Colon (tissue), 2 donors: ENCODE results near the gene TEX10.
"Not testable (repeated sequence)": the region's sequence is repeated elsewhere in the genome, so short reads cannot be mapped to it uniquely, and the experiment has no call there.

Experiments
- FAIRE-seq: peaks from 2 replicates; lab custom pipeline; 2012; peaks lifted over from hg19 to GRCh38; lab: Jason Lieb, UNC
- donor health status: control.
- donor health status: control.

Gene TEX10

GRCh38 chr9:100352727-100353505 lies at the start of gene TEX10:
TSS of gene TEX10 (minus strand) at chr9:100352942. CDS start at chr9:100349363, 3,579 bp downstream.
- FAIRE-seq, result no peak

- no peak for FAIRE-seq
These were observed 48.3 kb upstream of the TEX10 start for GRCh38 chr9:100401042-100401441.

GRCh38 chr9:100397529-100398266 lies 45.0 kb upstream of the TEX10 start:
- FAIRE-seq, result no peak

- no peak for FAIRE-seq
These were observed 44.0 kb upstream of the TEX10 start for GRCh38 chr9:100396769-100397168.

- no peak for FAIRE-seq
These were observed 42.1 kb upstream of the TEX10 start for GRCh38 chr9:100394816-100395215.

GRCh38 chr9:100394032-100394695 lies 41.4 kb upstream of the TEX10 start:
- FAIRE-seq, result no peak

- FAIRE-seq, result not testable (repeated sequence)
These were observed 40.2 kb upstream of the TEX10 start for GRCh38 chr9:100392989-100393388.

- no peak for FAIRE-seq
These were observed 27.1 kb upstream of the TEX10 start for GRCh38 chr9:100379862-100380261.

GRCh38 chr9:100377015-100377414 lies 24.3 kb upstream of the TEX10 start:
- no peak for FAIRE-seq

GRCh38 chr9:100375658-100376057 lies 22.9 kb upstream of the TEX10 start:
- FAIRE-seq, result no peak

- no peak for FAIRE-seq
These were observed 19.9 kb upstream of the TEX10 start for GRCh38 chr9:100372648-100373047.

- no peak for FAIRE-seq
These were observed 17.5 kb upstream of the TEX10 start for GRCh38 chr9:100370064-100370723.

- FAIRE-seq, result no peak
These were observed 15.9 kb upstream of the TEX10 start for GRCh38 chr9:100368672-100369071.

- FAIRE-seq, result no peak
These were observed 13.4 kb upstream of the TEX10 start for GRCh38 chr9:100366121-100366520.

GRCh38 chr9:100364013-100364412 lies 11.3 kb upstream of the TEX10 start:
- FAIRE-seq, result no peak

- no peak for FAIRE-seq
These were observed 6.3 kb upstream of the TEX10 start for GRCh38 chr9:100359057-100359456.

GRCh38 chr9:100357501-100357900 lies 4.8 kb upstream of the TEX10 start:
- FAIRE-seq, result no peak

GRCh38 chr9:100355561-100355960 lies 2.8 kb upstream of the TEX10 start:
- no peak for FAIRE-seq

- no peak for FAIRE-seq
These were observed 1.5 kb upstream of the TEX10 start for GRCh38 chr9:100354121-100354800.

GRCh38 chr9:100352201-100352726 lies 478 bp downstream of the TEX10 start:
- FAIRE-seq, result no peak

GRCh38 chr9:100351508-100351907 lies 1.2 kb downstream of the TEX10 start:
- no peak for FAIRE-seq

- FAIRE-seq, result no peak
These were observed 2.6 kb downstream of the TEX10 start for GRCh38 chr9:100350188-100350587.
